ENCODE results near the gene GRK2.

DNA sequence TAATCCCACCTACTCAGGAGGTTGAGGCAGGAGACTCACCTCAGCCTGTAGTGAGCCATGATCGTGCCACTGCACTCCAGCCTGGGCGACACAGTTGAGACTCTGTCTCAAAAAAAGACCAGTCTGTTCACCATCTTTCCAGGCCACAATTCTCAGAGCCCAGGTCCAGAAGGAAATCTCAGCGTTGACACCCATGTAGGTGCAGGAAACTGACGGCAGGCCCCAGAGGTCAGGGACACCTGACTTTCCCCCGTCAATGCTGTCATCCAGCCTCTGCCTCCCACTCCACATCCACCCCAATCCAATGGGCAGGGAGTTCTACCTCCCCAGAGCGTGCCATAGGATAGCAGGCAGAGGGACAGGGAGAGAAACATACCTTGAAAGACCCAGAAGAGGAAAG lies 5.9 kb upstream of the GRK2 start:
- TF ChIP-seq, protein P1, sequence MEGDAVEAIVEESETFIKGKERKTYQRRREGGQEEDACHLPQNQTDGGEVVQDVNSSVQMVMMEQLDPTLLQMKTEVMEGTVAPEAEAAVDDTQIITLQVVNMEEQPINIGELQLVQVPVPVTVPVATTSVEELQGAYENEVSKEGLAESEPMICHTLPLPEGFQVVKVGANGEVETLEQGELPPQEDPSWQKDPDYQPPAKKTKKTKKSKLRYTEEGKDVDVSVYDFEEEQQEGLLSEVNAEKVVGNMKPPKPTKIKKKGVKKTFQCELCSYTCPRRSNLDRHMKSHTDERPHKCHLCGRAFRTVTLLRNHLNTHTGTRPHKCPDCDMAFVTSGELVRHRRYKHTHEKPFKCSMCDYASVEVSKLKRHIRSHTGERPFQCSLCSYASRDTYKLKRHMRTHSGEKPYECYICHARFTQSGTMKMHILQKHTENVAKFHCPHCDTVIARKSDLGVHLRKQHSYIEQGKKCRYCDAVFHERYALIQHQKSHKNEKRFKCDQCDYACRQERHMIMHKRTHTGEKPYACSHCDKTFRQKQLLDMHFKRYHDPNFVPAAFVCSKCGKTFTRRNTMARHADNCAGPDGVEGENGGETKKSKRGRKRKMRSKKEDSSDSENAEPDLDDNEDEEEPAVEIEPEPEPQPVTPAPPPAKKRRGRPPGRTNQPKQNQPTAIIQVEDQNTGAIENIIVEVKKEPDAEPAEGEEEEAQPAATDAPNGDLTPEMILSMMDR (IDR thresholded peaks at IDR 0.05), result no peak
- TF ChIP-seq ZFX (IDR thresholded peaks at IDR 0.05; ENCODE audit: borderline replicate concordance), result no peak
